HG02970 (cell line): ENCODE results near the gene GPR39.

Source experiments
- ATAC-seq: cut with Tn5 transposase; IDR thresholded peaks from one replicate; pipeline ENCODE4 v1.9.1; 2021; ENCODE audit warnings: mild to moderate bottlenecking, moderate library complexity, moderate number of reproducible peaks; ENCODE audit not compliant: unreplicated experiment, low FRiP score

GPR39 gene

DNA sequence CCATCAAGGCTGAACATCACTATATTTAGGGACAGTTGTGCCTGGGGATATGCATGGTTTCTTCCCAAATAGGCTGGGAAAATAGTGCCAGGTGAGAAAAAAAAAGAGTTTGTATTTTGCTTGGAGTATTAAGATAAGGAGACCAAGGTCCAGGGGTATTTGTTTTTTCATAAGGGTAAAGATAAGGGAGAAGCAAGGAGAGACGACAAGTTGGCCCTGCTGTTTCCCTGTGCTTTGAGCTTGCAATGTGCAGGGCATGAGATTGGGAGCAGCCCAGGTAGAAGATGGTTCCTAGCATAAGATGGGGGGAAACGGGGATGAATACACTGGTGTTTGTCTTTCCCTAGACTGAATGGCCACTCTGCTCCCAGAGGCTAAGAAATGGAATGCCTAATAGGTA lies 8.8 kb upstream of the GPR39 start:
- ATAC-seq = no peak

DNA sequence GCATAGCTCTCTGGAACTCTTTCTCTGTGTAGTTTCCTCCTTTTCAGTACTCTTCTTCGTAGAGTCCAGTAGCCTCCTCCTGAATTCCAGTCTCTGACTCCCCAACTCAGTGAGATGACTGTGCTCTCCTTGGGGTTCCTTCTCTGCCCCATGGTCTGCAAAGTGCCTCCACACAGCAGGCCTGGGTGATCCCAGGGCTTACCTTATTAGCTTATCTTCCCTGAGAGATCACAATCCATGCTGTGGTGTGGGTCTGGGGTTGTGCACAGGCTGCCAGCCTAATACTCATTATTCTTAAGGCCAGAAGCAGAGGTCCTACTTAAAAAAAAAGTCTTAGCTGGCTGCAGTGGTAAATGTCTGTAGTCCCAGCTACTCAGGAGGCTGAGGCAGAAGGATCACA lies 4.6 kb upstream of the GPR39 start:
- ATAC-seq = no peak

DNA sequence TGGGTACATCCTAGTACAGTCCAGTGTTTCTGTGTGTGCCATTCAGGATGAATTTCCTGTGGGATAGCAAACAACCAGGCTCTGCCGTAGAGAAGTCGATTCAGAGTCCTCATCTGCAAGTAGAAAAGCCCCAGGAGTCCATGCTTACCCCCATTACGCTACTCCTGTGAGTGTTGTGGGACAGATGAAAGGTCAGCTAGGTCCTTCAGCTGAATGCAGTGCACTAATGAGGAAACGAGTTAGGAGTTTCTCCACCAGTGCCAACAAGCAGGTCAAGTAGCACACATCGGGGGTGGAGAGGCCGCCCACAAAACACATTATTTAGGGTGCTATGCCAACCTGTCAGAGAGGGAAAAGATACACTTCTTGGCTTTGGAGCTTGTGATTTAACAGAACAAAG lies 2.5 kb upstream of the GPR39 start:
- no peak for ATAC-seq

DNA sequence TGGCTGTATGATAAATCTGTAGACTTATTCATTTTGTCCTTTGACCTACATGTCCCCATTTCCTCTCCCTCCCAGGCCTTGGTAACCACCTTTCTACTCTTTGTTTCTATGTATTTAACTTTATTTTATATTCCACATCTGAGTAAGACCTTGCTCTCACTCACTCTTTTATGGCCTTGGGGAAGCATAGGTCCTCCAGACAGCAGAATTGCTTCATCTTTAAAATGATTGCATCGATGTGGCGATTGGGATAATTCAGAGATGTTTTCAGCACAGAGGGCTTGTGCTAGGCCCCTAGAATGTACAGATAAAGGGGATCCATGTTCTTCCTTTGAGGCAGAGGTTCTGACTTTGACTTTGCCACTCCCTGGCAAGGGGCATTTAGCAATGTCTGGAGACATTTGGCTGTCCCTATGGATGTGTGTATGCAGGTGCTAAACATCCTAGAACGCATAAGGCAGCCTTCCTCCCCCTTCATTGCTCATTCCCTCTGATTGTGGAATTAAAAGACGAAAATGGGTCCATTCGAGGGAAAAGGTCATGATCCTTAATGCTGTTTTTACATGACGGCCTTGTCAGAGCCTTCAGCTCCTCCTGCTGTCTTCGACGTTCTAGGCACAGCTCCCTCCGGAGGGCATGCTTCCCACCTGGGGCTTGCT lies 1.2 kb upstream of the GPR39 start:
- ATAC-seq = no peak

DNA sequence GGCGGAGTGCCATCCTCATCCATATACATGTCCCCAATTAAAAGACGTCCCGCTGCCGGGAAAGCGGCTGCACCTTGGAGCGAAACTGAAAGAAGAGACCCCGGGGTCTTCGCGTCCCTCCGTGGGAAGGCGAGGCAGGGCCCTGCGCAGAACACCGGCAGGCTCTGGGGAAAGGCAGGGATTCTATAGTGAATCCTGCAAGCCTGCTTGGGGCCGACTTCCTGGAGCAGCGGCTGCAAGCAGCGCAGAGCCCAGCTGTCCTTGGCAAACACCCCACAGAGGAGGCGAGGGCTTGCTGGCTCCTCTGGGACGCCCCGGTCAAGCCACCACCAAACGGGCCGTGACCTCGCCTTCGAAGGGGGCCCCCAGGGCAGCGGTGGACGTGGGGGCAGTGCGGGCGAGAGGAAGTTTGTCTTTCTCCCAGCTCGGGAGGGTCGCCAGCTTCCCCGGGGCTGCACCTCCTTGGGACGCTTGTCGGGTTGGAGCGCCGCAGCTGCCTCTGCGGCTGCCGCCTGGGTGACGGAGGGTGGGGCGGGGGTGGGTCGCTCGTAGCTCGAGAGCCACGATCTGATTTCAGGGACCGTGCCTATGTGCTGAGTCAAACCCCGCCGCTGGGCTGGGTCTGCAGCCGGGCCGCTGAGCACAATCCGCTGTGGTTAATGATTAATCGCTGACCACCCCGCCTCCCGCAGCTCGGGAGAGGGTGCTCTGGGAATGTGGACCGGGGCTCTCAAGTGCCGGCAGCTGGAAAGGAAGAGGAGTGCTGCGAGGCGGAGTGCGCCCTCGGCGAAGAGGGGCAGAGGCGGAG lies 486 bp upstream of the GPR39 start:
- ATAC-seq = no peak

DNA sequence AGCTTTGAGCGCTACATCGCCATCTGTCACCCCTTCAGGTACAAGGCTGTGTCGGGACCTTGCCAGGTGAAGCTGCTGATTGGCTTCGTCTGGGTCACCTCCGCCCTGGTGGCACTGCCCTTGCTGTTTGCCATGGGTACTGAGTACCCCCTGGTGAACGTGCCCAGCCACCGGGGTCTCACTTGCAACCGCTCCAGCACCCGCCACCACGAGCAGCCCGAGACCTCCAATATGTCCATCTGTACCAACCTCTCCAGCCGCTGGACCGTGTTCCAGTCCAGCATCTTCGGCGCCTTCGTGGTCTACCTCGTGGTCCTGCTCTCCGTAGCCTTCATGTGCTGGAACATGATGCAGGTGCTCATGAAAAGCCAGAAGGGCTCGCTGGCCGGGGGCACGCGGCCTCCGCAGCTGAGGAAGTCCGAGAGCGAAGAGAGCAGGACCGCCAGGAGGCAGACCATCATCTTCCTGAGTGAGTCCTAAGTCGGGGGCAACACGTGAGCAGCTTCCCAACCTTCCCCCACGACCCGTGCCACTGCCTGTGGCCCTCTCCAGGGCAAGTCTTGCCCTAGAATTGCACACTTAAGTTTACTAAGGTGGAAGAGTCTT lies 928 bp downstream of the GPR39 start:
- no peak for ATAC-seq

DNA sequence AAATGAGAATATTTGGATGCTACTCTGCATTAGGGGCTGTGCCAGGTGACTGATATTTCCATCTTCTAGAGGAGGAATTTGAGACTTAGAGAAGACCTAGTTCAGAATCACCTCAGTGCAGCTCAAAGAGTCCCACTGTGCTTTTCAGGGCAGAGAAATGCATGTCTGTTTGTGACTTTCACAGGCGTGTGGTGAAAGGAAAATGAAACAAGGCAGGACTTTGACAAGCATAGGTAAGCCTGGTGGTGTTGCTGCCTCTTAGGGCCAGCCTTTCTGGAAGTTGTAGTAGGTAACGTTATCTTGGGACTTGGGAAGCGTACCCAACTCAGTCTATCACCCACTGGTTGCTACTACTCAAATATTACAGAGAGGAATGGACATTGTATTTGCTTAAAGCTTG lies 2.6 kb downstream of the GPR39 start:
- no peak for ATAC-seq

DNA sequence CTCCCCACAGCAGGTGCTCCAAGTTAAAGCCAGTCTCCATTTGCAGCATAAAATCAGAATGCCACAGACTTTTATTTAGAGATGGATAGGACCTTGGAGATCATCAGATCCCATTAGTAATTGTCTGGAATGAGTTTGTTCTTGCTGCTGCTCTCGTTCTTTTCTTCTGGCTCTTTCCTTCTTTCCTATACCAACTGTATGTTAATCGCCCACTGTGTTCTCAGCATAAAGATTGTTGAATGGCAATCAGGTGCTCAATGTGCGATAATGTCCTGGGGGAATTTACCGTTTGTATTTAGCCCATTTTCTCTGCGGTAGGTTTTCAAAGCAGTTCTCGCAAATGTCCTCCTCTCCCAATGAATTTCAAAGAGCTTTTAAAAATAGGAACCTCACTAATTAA lies 3.3 kb downstream of the GPR39 start:
- no peak for ATAC-seq

DNA sequence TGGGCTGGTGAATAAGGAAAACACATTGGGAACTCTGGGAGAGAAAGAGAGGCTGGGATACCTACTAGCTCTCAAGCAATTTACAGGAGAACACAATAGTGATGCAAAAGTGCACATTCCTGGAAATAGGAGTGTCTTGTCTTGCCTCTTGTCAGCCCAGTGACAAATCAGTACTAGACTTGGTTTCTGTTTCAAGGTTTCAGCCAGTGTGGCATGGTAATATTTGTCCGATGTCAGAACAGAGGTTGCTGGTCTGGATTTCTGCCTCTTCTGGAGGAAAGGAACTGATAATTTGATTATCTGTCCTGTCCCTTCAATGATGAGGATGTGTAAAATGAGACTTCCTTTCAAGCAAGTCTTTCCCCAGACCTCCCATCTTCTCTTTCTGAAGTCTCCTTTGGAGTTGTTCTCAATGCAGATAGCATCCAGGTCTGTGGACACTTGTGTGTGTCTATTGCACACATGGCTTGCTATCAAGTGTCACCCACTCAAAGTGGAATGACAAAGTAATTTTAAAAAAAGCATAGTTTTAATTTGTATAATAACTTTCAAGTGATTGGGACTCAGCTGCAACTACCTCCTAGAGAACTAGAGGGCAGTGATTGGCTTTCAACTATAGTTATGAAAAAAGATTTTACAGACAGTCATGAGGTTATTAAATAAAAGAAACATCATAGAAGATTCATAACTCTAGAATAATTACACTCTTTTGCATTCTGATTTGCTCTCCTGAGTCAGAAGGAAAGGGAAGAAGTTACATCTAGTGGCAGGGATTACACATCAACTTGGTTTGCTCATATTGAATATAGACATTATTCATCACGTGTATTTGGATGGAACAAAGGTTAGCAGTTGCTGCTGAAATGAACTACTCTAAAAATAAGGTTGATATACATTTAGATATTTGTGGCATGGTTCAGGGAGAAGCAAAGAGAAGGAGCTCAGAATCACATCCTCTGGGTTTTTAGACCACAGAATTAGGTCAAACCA lies 4.5 kb downstream of the GPR39 start:
- no peak for ATAC-seq

DNA sequence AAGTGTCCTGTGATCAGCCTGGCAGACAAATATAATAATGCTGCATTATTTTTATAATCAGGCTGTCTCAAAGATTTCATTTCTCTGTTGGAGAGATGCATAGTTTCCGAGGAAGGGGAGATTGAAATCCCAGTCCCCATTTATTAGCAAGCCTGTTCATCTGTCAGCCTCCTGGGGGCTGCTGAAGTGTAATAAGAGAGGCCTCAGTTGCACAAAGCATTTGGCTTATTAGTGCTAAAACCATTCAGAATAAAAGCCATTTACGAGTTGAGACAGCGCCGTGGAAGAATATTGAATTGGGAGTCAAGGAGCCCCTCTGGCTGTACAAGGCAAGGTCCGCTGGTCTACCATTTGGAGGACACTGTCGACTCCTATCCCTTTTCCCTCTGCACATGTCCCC lies 6.1 kb downstream of the GPR39 start:
- ATAC-seq = no peak

DNA sequence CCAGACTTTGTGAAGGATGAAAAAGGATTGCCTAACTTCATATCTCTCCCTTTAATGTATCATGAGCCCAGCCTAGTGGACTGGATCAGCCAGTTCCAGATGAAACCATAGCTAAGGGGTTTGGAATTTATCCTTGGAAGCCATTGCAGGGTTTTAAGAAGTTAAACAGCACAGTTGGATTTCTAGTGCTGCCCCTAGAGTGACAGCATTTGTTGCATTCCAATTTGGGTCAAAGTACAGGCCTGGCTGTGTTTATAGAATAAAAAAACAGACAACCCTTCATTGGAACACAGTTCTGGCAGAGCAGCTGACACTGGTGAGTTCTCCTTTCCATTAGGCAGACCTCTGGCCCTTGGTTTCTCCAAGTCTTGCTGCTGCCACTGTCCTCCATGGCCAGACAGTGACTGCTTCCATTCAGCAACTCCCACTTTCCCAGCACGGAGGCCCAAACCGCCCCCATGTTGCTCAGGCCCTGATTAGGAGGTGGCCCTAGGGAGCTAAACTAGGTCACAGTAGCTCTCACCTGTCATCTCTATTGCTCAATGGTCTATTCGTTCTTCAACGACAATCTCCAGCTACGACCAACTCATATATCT lies 8.0 kb downstream of the GPR39 start:
- no peak for ATAC-seq

DNA sequence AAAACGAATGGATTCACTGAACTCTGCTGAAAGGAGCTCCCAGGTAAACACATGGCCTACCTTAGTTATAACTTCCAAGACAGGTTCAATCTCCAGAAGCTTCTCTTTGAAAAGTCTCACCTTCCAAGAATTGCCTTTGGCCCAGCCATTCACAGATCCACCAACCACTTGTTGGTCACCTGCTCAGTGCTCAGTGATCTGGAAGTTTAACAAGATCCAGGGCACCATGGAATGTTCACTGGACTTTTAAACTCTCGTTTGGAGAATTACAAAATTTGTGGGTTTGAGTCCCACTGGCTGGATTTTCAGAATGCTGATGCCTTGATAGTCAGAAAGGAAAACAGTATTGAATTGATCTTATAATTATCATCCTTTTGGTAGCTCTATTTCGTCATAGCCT lies 9.4 kb downstream of the GPR39 start:
- no peak for ATAC-seq

DNA sequence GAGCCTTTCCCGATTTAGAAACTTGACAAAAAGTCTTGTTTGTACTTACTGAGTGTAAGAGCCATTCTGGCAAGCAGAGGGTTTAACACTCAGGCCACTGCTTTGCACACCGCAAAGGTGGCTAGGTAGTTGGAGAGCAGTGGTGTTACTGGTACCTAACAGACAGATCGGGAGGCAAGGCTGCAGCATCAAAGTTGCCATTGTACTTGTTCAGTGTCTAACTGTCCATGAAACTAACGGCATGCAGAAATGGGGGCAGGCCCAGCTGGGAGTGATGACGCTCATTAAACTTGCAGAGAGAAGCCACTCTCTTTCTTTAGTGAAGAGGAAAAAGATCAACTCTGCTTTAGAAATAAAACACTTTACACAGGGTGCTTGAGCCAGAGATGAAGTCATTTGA lies 10.1 kb downstream of the GPR39 start:
- ATAC-seq = no peak

DNA sequence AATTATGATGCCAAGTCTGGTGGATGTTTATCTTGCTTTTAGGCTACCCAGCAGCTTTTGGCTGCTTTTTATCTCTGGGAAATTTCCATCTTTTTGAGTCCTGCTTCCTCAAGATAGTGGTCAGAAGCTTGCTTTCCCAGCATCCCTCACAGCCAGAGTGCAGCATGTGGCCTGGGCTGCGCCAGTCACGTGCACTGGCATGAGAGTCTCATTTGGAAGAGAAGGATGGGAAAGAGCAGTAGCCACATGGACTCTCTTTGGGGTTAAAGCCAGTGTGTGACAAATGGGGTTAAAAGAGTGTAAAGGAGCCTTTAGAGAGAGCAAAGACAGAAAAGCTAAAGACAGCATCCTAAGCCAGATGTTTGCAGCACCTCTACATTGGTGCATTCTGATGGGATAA lies 12.7 kb downstream of the GPR39 start:
- ATAC-seq = no peak

DNA sequence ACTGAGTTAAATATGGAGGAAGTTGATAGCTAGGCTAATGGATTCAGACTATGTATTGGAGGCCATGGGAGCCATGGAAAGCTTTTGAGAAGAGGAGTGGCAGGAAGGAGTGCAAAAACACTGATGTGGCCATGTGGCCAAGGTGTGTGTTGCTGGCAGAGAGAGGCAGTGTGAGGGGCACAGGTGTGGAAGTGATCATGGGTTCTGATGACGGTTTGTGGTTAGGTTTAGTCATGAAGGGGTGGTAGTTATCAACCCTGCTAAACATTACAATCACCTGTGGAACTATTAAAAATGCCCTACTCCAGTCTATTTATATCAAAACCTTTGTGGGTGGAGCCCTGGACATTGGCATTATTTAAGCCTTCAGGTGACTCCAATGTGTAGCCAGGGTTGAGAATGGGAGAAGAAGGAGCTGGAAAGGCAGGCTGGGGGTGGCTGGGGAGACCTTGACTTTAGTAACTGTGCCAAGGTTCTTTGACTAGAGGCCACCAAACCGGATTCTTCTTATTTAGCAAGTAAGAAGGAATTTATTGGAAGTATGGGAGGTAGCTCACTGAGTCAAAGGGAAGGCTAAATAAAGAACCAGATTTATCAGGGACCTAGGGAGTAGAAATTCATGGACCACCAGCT lies 13.5 kb downstream of the GPR39 start:
- no peak for ATAC-seq

DNA sequence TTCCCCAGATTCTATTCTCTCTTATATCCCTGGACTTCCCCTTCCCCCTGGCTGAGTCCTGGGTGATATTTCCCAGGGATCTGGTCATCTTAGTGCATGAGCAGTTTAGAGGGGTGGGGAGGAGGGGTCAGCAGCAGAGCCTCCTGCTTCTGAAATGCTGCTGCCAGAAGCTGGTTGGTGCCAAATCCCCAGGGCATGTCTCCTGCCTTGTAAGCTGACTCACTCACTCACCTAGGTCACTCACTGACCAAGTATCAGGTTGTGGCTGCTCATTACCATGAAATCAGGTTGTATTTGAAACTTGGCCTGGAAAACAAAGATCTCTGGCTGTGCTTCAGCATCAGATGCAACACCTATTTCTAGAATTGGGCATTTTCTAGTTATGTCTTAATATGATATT lies 14.3 kb downstream of the GPR39 start:
- no peak for ATAC-seq

DNA sequence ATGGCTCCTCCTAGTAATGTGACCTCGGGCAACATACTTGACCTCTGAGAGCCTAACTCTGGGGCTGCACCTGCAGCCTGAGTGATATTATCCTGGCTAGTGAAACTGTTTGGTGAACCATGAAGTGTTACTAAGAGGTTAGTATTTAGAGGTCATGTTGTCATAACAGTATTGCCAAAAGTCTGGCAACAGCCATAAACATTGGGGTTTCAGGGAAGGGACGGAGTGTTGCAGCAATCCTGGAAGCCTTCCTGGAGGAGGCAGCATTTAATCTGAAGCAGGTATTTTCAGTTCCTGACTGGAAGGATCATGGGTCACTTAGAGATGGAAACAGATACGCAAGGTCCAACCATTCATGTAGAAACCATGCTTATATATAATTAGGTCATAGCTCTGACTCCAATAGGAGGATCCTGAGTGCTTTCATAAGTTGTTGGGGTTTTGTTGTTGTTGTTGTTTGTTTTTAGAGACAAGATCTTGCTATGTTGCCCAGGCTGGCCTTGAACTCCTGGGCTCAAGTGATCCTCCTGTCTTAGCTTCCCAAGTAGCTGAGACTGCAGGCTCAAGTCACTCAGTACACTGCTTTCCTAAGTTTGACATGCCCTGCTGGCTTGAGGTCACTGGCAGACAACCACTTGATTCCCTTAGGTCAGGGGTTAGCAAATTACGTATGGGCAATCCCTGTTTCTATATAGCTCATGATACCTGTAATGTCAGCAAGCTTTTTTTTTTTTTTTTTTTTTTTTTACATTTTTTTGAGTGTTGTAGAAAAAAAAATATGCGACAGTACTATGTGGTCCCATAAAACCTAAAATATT lies 21.5 kb downstream of the GPR39 start:
- no peak for ATAC-seq

DNA sequence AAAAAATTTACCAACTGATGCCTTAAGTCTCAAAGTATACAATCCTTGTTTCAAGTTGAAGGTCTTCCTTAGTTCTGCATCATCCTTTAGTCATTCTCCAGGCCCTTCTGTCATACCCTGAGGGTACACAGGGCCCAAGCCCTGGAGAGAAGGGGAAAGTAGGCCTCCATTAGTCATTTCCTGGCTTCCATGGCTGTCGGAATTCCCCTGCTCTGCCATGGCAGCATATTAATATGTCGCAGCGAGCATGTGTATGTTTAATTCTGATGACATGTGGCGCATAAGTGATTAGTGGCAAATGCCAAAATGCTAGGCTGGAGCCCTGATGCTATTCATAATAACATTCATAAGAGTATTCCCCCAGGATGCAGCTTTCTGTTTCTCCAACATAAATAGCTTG lies 22.1 kb downstream of the GPR39 start:
- ATAC-seq = no peak
